A172 (cell line): ENCODE results near the gene KRTDAP. TPM values are rescaled to one million over a fixed set of nuclear protein-coding genes. Genes with fewer than 3 reads are reported as not detected.
A peak's percentile ranks its signal among the peaks of the same experiment; 100 is the strongest.

Experiments
- DNase-seq: peaks from one replicate; pipeline ENCODE4 v3.0.0-alpha.2; 2015; ENCODE audit warnings: low spot score
- total RNA-seq: library from RNA; depleted of rRNA; stranded (reverse); fragments of >200 nt; shearing (Covaris generic); gene quantifications from 2 replicates; pipeline ENCODE4 v1.2.3, GENCODE V29; 2014; rRNA removed

The KRTDAP gene
- total RNA-seq, 1 experiment from 2014 or later = not detected

DNA sequence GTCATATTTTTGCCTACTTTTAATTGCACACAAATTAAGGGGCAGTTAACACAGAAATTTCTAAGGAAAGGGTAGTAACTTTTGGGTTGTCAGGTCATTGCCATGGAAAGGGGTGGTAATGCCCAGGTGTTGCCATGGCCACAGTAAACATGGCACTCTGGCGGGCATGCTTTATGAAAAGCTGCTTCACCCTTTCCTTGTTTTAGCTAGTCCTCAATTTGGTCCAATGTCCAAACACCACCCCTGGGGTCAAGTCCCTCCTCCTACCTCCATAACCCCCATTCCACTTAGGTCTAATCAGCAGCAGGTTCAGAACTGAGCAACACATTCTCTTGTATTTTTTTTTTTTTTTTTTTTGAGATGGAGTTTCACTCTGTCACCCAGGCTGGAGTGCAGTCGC, 35.6 kb downstream of the KRTDAP start:
- DNase-seq = no peak

DNA sequence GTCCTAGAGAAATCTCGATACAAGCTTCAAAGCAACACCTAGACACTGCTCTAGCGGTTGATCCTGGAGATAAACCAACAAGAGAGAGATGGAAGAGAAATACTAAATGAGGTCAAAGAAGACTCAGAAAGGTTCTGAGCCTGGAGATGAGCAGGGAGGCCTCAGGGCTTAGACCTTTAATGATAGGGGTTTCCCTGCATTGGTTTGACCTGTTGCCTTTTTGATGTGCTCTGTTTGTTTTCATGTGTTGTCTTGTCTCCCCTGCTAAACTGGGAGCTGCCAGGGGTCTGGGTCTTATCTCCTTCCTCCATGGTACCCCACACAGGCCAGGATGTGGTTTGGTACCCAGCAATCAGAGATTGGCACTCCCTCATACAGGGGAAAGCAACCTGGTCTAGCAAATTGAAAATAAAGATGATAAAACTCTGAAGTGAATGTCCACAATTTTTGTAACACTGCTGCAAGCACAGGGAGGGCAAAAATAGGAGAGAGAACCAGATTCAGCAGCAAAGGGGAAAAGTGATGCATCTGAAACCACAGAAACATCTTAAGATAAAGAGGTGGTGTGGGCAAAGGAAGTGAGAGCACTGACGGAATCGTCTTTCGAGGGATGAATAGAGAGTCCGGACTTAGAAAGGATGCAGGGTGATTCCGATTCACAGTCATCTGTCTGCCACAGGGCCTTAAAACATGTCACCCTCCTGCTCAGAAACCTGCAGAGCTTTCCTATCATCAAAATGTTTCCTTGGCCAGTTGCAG, 38.7 kb downstream of the KRTDAP start:
- no peak for DNase-seq

DNA sequence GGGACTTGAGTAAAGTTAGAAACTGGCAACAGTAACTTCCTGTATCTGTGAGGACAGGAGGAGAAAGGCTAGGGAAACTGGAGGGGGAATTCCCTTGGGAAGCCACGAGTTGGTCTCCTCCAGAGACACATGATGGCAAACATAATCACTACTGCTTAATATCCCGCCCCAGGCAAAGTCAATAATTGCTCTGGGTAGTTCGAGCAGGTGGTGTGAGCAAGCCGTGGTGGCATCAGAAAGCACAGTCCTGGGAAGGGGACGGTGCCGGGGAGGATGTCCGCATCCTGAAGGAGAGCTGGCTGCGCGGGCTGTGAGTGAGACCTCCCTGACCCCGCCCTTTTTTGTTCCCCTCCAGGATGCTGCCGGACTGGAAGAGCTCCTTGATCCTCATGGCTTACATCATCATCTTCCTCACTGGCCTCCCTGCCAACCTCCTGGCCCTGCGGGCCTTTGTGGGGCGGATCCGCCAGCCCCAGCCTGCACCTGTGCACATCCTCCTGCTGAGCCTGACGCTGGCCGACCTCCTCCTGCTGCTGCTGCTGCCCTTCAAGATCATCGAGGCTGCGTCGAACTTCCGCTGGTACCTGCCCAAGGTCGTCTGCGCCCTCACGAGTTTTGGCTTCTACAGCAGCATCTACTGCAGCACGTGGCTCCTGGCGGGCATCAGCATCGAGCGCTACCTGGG, 40.8 kb downstream of the KRTDAP start:
- DNase-seq = peak; percentile 19

DNA sequence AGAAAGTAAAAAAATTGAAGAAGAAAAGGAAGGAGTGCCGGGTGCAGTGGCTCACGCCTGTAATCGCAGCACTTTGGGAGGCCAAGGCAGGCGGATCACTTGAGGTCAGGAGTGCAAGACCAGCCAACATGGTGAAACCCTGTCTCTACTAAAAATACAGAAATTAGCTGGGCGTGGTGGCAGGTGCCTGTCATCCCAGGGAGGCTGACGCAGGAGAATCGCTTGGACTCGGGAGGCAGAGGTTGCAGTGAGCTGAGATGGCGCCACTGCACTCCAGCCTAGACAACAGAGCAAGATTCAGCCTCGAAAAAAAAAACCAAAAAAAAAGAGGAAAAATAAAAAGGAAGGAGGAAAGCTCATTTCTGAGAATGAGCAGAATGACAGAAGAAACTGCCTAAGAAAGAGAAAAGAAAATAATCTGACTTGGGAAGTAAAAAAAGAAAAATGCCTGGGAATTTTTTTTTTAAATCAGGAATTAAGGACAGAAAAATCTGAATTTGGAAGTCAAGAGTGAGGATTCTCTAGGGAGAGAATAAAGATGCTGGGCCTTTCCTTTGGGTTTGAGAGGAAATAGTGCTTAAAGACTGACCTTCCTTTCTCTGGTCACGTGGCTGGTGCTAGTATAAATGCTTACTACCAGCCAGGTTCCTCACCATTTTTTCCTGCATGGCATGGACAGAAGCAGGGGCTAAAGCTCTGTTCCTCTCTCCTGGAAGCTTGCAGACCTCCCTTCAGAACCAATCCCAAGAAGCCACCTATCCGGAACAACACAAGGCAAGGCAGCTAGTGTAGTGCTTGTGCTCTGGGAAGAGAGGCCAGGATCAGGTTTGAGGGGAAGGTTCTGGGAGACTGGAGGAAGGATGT, 42.4 kb downstream of the KRTDAP start, which contains the start of gene FFAR2:
Gene FFAR2 (plus strand): TSS at position 652 of the 864 bp plus-strand sequence. CDS start 1,458 bp downstream, outside the sequence.
- no peak for DNase-seq

DNA sequence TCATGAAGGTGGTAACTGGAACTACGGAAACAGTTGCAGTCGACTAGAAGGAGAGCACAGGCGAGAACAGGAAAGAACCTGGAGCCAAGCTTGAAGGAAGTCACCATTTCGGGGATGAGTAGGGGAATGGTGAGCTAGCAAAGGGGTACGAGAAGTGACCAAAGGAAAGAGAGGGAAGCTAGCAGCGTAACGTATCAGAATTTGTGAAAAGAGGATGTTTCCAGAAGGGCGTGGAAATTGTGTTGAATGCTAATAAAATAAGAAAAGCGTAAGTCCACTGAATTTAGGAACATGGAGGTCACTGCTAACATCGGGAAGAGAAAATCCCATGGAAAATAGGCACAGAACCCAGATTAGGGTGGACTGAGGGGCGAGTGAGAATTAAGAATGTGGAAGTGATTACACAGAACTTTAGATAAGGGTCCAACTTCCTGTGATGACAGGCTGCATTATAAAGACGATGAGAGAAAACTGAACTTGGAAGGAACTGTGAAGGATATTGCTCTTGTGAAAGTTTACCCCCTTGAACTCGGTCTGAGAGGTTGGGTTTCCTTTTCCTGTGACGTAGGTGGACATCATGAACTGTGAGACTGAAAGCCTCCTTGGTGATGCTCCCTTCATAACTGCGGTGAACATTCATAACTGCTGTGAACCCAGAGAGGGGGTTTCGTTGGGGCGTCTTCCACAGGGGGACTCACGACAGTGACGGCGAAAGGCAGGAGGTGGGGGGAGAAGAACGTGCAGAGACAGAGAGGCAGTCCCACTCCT, 44.3 kb downstream of the KRTDAP start:
- no peak for DNase-seq

DNA sequence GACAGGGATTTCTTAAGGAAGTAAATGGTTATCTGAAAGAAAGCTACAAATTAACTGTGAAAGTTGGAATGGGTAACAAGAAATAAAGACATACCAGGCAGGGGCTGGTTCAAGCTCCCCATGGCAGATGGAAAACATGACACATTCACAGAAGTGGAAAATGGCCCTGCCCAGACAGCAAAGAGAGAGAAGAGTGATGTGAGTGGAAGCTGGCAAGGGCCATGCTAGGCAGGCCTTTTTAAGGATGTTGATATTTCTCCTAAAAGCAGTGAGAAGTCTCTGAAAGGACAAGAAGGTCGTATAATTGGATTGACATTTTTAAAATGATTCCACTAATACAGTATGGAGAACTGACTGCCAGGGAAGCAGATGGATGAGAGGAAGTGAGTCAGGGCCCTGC, 45.5 kb downstream of the KRTDAP start:
- DNase-seq = no peak

DNA sequence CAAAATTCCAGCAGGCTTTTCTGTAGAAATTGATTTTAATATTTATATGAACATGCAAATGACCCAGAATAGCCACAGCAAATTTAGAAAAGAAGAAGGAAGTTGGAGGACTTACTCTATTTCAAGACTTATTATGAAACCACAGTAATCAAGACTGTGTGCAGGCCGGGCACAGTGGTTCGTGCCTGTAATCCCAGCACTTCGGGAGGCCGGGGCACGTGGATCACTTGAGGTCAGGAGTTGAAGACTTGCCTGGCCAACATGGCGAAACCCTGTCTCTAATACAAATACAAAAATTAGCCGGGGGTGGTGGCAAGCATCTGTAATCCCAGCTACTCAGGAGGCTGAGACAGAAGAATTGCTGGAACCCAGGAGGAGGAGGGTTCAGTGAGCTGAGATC, 48.2 kb downstream of the KRTDAP start:
- no peak for DNase-seq

DNA sequence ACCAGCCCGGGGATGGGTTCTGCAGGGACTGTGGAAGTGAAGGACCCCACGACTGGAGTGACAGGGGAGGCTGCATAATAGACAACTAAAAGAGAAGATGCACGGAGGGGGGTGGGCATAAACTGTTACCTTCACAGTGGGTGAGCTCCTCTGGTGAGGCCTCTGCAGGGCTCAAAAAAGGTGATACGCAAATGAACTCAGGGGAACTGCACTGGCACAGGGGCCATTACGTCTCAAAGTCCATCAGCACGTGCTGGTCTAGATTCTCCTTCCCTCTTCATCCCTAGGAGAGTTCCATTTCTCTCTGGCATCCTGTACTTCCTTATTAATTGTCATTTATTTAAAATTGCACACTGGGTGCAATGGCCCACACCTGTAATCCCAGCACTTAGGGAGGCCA, 50.3 kb downstream of the KRTDAP start:
- DNase-seq = no peak

DNA sequence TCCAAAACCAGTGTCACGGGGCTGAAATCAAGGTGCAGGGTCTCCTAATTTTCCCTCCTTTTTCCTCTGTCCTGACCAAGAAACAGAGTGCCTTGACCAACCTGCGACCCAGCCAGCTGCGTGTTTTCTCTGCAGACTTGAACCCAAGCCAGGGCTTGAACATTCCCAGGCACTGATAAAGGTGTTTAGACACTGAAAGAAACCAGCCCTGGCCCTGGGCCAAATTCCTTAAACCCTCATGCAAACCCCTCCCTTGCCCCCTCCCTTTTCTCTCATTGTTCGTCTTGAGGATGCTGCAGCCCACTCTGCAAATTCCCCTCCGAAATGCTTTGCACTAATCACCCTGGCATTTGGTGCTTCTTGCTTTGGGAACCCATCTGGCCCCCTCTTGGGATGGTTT, 51.7 kb downstream of the KRTDAP start:
- no peak for DNase-seq

DNA sequence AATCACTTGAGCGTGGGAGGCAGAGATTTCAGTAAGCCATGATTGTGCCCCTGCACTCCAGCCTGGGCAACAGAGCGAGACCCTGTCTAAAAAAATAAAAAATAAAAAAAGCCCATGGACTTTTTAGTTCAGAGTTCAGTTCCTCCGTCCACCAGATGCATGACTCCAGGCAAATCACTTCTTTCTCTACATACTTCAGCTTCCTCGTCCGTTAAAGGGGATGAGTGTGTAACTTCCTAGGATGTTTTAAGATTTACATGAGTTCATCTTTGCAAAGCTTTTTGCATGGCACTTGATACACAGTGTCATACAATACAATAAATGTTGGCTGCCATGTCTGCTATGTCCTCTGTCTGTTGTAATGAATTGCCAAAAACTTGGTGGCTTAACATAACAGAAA, 52.2 kb downstream of the KRTDAP start:
- DNase-seq = no peak

DNA sequence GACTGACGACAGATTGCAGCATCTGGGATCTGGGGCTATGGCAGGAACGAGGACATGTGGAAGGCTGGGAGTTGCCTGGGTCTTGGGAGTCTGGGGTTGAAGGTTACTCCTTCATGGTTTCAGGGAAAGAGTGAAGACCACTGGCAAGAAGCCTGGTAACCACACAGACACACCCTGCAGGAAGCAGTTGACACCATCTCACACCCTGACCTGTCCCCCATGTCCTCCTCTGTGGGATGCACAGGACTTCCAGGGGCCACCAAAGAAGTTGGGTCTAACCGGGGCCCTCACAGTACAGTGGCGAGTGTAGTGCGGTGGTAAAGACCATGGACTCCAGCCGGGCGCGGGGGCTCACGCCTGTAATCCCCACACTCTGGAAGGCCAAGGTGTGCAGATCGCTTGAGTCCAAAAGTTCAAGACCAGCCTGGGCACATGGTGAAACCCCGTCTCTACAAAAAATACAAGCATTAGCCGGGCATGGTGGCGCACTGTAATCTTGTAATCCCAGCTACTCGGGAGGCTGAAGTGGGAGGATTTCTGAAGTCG, 52.8 kb downstream of the KRTDAP start:
- no peak for DNase-seq

Other genes with a start within 250 kb of the KRTDAP start
- gene LSR, start 241.5 kb downstream of the KRTDAP start, total RNA-seq = 0.69 and 1.1 TPM in 2 replicates
- gene USF2, start 221.5 kb downstream of the KRTDAP start, total RNA-seq = 53.5 and 54.2 TPM in 2 replicates
- gene HAMP, start 207.9 kb downstream of the KRTDAP start, total RNA-seq = not detected in 2 replicates
- gene MAG, start 198.3 kb downstream of the KRTDAP start, total RNA-seq = not detected in 2 replicates
- 3.4 and 7.6 TPM in 2 replicates for gene CD22, start 161.3 kb downstream of the KRTDAP start, total RNA-seq
- gene FFAR1, start 142.6 kb downstream of the KRTDAP start, total RNA-seq = not detected in 2 replicates
- not detected in 2 replicates for gene FFAR3, start 132.0 kb downstream of the KRTDAP start, total RNA-seq
- not detected in 2 replicates for gene GPR42, start 119.4 kb downstream of the KRTDAP start, total RNA-seq
- gene FFAR2, start 42.2 kb downstream of the KRTDAP start, total RNA-seq = not detected in 2 replicates
- 4.0 and 4.4 TPM in 2 replicates for gene DMKN, start 23.2 kb upstream of the KRTDAP start, total RNA-seq
- gene SBSN, start 37.8 kb upstream of the KRTDAP start, total RNA-seq = not detected in 2 replicates
- gene GAPDHS, start 43.0 kb upstream of the KRTDAP start, total RNA-seq = not detected in 2 replicates
- 167 and 204 TPM in 2 replicates for gene TMEM147, start 55.2 kb upstream of the KRTDAP start, total RNA-seq
- gene ATP4A, start 73.2 kb upstream of the KRTDAP start, total RNA-seq = not detected in 2 replicates
- gene PMIS2, start 95.7 kb upstream of the KRTDAP start, total RNA-seq = not detected in 2 replicates
- gene HAUS5, start 122.3 kb upstream of the KRTDAP start, total RNA-seq = 17.6 and 18.9 TPM in 2 replicates
- gene RBM42, start 138.6 kb upstream of the KRTDAP start, total RNA-seq = 105 and 110 TPM in 2 replicates
- gene ETV2, start 151.3 kb upstream of the KRTDAP start, total RNA-seq = 0.12 and 1.4 TPM in 2 replicates
- gene COX6B1, start 157.9 kb upstream of the KRTDAP start, total RNA-seq = 483 and 1,012 TPM in 2 replicates
- gene UPK1A, start 176.1 kb upstream of the KRTDAP start, total RNA-seq = 0.17 TPM in 1 of 2 replicates, not detected in the other
- gene ZBTB32, start 214.1 kb upstream of the KRTDAP start, total RNA-seq = not detected in 2 replicates
- gene KMT2B, start 227.5 kb upstream of the KRTDAP start, total RNA-seq = 8.0 and 9.6 TPM in 2 replicates